NCI-H1417 (cell line): Measurements from ENCODE around the gene FOXN1.
"Not testable (repeated sequence)": the region's sequence is repeated elsewhere in the genome, so short reads cannot be mapped to it uniquely, and the experiment has no call there.

ENCODE experiments used
- DNase-seq, 3 experiments: peaks; one replicate each; lab custom pipeline; 2025; lab: John Stamatoyannopoulos, UW

Gene FOXN1

GRCh38 chr17:28573966-28574480 lies 67.9 kb downstream of the FOXN1 start:
- no peak for DNase-seq

GRCh38 chr17:28574526-28574925 lies 68.4 kb downstream of the FOXN1 start:
- no peak for DNase-seq

GRCh38 chr17:28575126-28575795 lies 69.1 kb downstream of the FOXN1 start:
- no peak for DNase-seq

GRCh38 chr17:28576016-28576415 lies 69.9 kb downstream of the FOXN1 start:
- DNase-seq, result not testable (repeated sequence)

GRCh38 chr17:28576758-28577465 lies 70.8 kb downstream of the FOXN1 start, which contains the start of gene ALDOC:
Gene ALDOC (minus strand): TSS chr17:28576895. CDS start chr17:28575532, 1,363 bp downstream.
- DNase-seq, result peak; percentile 41 to 98 (median 64)

- DNase-seq, result no peak
Measured at GRCh38 chr17:28577466-28577824, 71.3 kb downstream of the FOXN1 start.

- no peak for DNase-seq
Measured at GRCh38 chr17:28578246-28579195, 72.4 kb downstream of the FOXN1 start.

GRCh38 chr17:28579526-28579925 lies 73.4 kb downstream of the FOXN1 start:
- DNase-seq, result no peak

GRCh38 chr17:28580959-28581358 lies 74.8 kb downstream of the FOXN1 start:
- DNase-seq, result no peak

GRCh38 chr17:28582513-28582912 lies 76.4 kb downstream of the FOXN1 start:
- DNase-seq, result no peak

- no peak for DNase-seq
Measured at GRCh38 chr17:28584434-28584833, 78.3 kb downstream of the FOXN1 start.

GRCh38 chr17:28585851-28586250 lies 79.7 kb downstream of the FOXN1 start:
- DNase-seq, result no peak
